Right kidney (tissue), 1 donor: Measurements from ENCODE around the gene EPS8L2.
"Not testable (repeated sequence)": the region's sequence is repeated elsewhere in the genome, so short reads cannot be mapped to it uniquely, and the experiment has no call there.

ENCODE experiments used
- DNase-seq: peaks from one replicate; pipeline ENCODE4 v3.0.0-alpha.2; 2016

EPS8L2 gene

GRCh38 chr11:724778-725386 is 18.9 kb downstream of the EPS8L2 start:
- no peak for DNase-seq

GRCh38 chr11:725624-726202 is 19.7 kb downstream of the EPS8L2 start:
- peak; percentile 51 for DNase-seq

GRCh38 chr11:726278-727220 is 20.5 kb downstream of the EPS8L2 start:
- peak; percentile 70 for DNase-seq

- no peak for DNase-seq
Measured at GRCh38 chr11:727281-727701, 21.3 kb downstream of the EPS8L2 start.

- peak; percentile 80 for DNase-seq
Measured at GRCh38 chr11:727859-728748, 22.1 kb downstream of the EPS8L2 start.

- DNase-seq, result no peak
Measured at GRCh38 chr11:728901-729491, 23.0 kb downstream of the EPS8L2 start.

GRCh38 chr11:729492-730074 is 23.6 kb downstream of the EPS8L2 start:
- DNase-seq, result peak; percentile 31

- DNase-seq, result no peak
Measured at GRCh38 chr11:733072-733471, 27.0 kb downstream of the EPS8L2 start.

- not testable (repeated sequence) for DNase-seq
Measured at GRCh38 chr11:734541-734940, 28.5 kb downstream of the EPS8L2 start.

- DNase-seq, result peak; percentile 13
Measured at GRCh38 chr11:737366-737765, 31.3 kb downstream of the EPS8L2 start.

GRCh38 chr11:737899-738298 is 31.9 kb downstream of the EPS8L2 start:
- not testable (repeated sequence) for DNase-seq

GRCh38 chr11:742156-742546 is 36.1 kb downstream of the EPS8L2 start:
- DNase-seq, result no peak

- no peak for DNase-seq
Measured at GRCh38 chr11:742571-743201, 36.7 kb downstream of the EPS8L2 start.

- DNase-seq, result no peak
Measured at GRCh38 chr11:745428-745827, 39.4 kb downstream of the EPS8L2 start.

GRCh38 chr11:746289-747157 is 40.5 kb downstream of the EPS8L2 start:
- no peak for DNase-seq

GRCh38 chr11:747158-748006 is 41.4 kb downstream of the EPS8L2 start, which contains the start of gene TALDO1:
TALDO1 (plus strand) TSS chr11:747464; CDS start chr11:747482, 18 bp downstream.
- peak; percentile 88 for DNase-seq

GRCh38 chr11:748007-748359 is 42.0 kb downstream of the EPS8L2 start:
- peak; percentile 39 for DNase-seq

- DNase-seq, result no peak
Measured at GRCh38 chr11:749731-750130, 43.7 kb downstream of the EPS8L2 start.

GRCh38 chr11:760236-760635 is 54.2 kb downstream of the EPS8L2 start:
- no peak for DNase-seq
